Measurements from ENCODE around the gene DNAJC19. TPM values are rescaled to one million over a fixed set of nuclear protein-coding genes. Genes with fewer than 3 reads are reported as not detected.

The DNAJC19 gene
- 10 to 100 TPM; 27.9 to 32.0 TPM for total RNA-seq

GRCh38 chr3:180989291-180990163 lies at the start of gene DNAJC19:
TSS of gene DNAJC19 (minus strand) at chr3:180989736. CDS start at chr3:180989602, 134 bp downstream.

Other genes starting within 250 kb of the DNAJC19 start
- 100 to 1,000 TPM in 1 of 2 donors, 10 to 100 TPM in 1; 73.0 to 103 TPM for gene FXR1, start 77.1 kb downstream of the DNAJC19 start, total RNA-seq

Measured in melanocyte of skin (primary cell).